ENCODE data around the gene CDH13.

Gene CDH13

DNA sequence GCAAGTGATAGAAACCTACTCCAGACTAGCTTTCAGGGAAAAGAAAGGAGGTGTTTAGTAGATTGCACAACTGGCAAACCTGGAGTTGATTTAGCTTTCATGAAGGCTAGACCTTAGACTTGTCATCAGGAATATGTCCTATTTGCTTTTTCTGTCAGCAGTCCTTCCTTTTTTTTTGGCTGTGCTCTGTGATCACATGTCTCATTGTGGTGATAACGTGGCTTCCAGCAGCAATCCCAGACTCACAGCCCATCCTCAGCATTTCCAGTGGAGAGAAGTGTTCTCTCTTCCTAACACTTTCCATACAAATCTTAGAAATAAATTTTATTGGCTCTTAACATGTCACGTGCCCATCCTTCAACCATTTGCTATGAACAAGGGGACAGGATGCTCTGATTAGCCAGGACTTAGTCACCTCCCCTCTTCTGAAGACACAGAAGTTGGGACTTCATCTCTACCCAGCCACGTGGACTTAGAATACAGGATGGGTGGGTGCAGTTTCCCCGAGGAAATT lies 74.7 kb downstream of the CDH13 start:
- Histone ChIP-seq H3K4me3 (replicated peaks; ENCODE audit: insufficient read depth, low read length) (no peak overlapping the region), H3K27ac (replicated peaks) (no peak overlapping the region), H3K27me3 (ENCODE audit: insufficient read depth, poor library complexity, severe bottlenecking) (no peaks in the 10 kb centered on the region)
- no peak for TF ChIP-seq SPI1 (IDR thresholded peaks at IDR 0.05; ENCODE audit: borderline replicate concordance, low read depth)
- no peak for TF ChIP-seq REST (IDR thresholded peaks at IDR 0.05; ENCODE audit: insufficient replicate concordance, low read depth)
- TF ChIP-seq POLR2AphosphoS5 (IDR thresholded peaks at IDR 0.05; ENCODE audit: low read depth) = no peak
- TF ChIP-seq CTCF (IDR thresholded peaks at IDR 0.05; ENCODE audit: insufficient read depth, low read length) = no peak
- no peak for TF ChIP-seq GABPA (IDR thresholded peaks at IDR 0.05; ENCODE audit: low read depth)
- DNase-seq (ENCODE audit: low read depth in 1 of 2, low spot score in 1 of 2) = no peak

DNA sequence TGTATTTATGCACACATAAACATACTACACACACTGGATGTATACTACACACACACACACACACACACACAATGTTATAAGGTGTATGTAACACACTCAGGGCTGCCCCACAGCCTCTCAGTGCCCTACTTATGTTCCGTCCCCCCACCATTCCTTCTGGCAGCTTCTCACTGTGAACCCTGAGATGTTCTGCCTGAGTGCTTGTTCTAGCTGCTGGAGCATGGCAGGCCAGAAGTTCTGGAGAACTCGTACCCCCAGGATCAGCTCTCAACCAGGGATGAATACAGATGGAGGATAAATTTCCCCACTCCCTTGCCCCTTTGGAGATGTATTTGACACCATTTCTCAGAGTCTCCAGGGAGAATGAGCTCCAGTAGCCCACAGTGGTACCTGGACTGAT lies 76.4 kb downstream of the CDH13 start:
- DNase-seq (ENCODE audit: low read depth in 1 of 2, low spot score in 1 of 2) = no peak
- TF ChIP-seq GABPA (IDR thresholded peaks at IDR 0.05; ENCODE audit: low read depth) (no peak), REST (IDR thresholded peaks at IDR 0.05; ENCODE audit: insufficient replicate concordance, low read depth) (no peak), CTCF (IDR thresholded peaks at IDR 0.05; ENCODE audit: insufficient read depth, low read length) (no peak), SPI1 (IDR thresholded peaks at IDR 0.05; ENCODE audit: borderline replicate concordance, low read depth) (no peak), POLR2AphosphoS5 (IDR thresholded peaks at IDR 0.05; ENCODE audit: low read depth) (no peak)
- Histone ChIP-seq H3K4me3 (replicated peaks; ENCODE audit: insufficient read depth, low read length) (no peak overlapping the region), H3K27me3 (ENCODE audit: insufficient read depth, poor library complexity, severe bottlenecking) (no peaks in the 10 kb centered on the region), H3K27ac (replicated peaks) (no peak overlapping the region)

GRCh38 chr16:82703871-82704768 lies 77.4 kb downstream of the CDH13 start:
- H3K27ac ChIP-seq (replicated peaks) = no peak overlapping the region
- no peaks in the 10 kb centered on the region for H3K27me3 ChIP-seq (ENCODE audit: insufficient read depth, poor library complexity, severe bottlenecking)
- no peak for DNase-seq (ENCODE audit: low read depth in 1 of 2, low spot score in 1 of 2)
- no peak overlapping the region for H3K4me3 ChIP-seq (replicated peaks; ENCODE audit: insufficient read depth, low read length)
- no peak for TF ChIP-seq SPI1 (IDR thresholded peaks at IDR 0.05; ENCODE audit: borderline replicate concordance, low read depth)
- no peak for TF ChIP-seq POLR2AphosphoS5 (IDR thresholded peaks at IDR 0.05; ENCODE audit: low read depth)
- no peak for TF ChIP-seq CTCF (IDR thresholded peaks at IDR 0.05; ENCODE audit: insufficient read depth, low read length)
- no peak for TF ChIP-seq GABPA (IDR thresholded peaks at IDR 0.05; ENCODE audit: low read depth)
- peak; percentile 27 for TF ChIP-seq REST (IDR thresholded peaks at IDR 0.05; ENCODE audit: insufficient replicate concordance, low read depth)
